Measurements from ENCODE around the gene THRB.

Gene THRB

GRCh38 chr3:24155276-24155675 lies 339.4 kb downstream of the THRB start:
- Histone ChIP-seq H3K4me3 (ENCODE audit: low read depth in 1 of 2, low read length in 2 of 2) (no peak overlapping the region), H3K9ac (ENCODE audit: low read length) (no peak overlapping the region), H3K27ac (ENCODE audit: low read depth, low read length) (no peak overlapping the region), H3K36me3 (ENCODE audit: insufficient read depth, low read length) (no peaks in the 10 kb centered on the region), H3K9me3 (ENCODE audit: low read length) (no peaks in the 10 kb centered on the region), H3K27me3 (ENCODE audit: control insufficient read depth in 1 of 2, insufficient read depth in 2 of 2, low read length in 2 of 2) (no peaks in the 10 kb centered on the region), H3K4me1 (ENCODE audit: insufficient read depth, low read length) (no peaks in the 10 kb centered on the region)

DNA sequence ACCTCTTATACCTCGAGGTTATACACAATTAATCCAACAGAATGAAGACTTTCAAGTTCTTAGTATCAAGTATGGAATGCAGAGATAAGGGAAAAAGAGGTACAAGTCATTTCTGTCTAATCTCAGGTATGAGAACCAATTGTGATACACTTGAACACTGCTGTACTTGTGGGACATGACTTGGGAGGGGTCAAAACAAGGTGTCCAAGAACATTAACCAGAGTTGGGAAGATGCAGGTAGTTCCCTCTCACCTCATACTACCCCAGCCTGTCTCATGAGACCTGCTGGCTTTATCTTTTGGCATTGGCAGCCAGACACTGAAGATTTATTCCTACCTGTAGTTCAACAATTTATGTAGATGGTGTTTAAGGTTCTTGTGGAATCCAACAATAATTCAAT lies 339.9 kb downstream of the THRB start:
- Histone ChIP-seq H3K9me3 (ENCODE audit: low read length) (no peaks in the 10 kb centered on the region), H3K9ac (ENCODE audit: low read length) (no peak overlapping the region), H3K4me3 (ENCODE audit: low read depth in 1 of 2, low read length in 2 of 2) (no peak overlapping the region), H3K27ac (ENCODE audit: low read depth, low read length) (no peak overlapping the region), H3K36me3 (ENCODE audit: insufficient read depth, low read length) (no peaks in the 10 kb centered on the region), H3K4me1 (ENCODE audit: insufficient read depth, low read length) (no peaks in the 10 kb centered on the region), H3K27me3 (ENCODE audit: control insufficient read depth in 1 of 2, insufficient read depth in 2 of 2, low read length in 2 of 2) (no peaks in the 10 kb centered on the region)

GRCh38 chr3:24154013-24154695 lies 340.5 kb downstream of the THRB start:
- Histone ChIP-seq H3K4me1 (ENCODE audit: insufficient read depth, low read length) (no peaks in the 10 kb centered on the region), H3K27ac (ENCODE audit: low read depth, low read length) (no peak overlapping the region), H3K4me3 (ENCODE audit: low read depth in 1 of 2, low read length in 2 of 2) (no peak overlapping the region), H3K9me3 (ENCODE audit: low read length) (no peaks in the 10 kb centered on the region), H3K36me3 (ENCODE audit: insufficient read depth, low read length) (no peaks in the 10 kb centered on the region), H3K9ac (ENCODE audit: low read length) (no peak overlapping the region), H3K27me3 (ENCODE audit: control insufficient read depth in 1 of 2, insufficient read depth in 2 of 2, low read length in 2 of 2) (no peaks in the 10 kb centered on the region)

GRCh38 chr3:24151594-24151993 lies 343.1 kb downstream of the THRB start:
- Histone ChIP-seq H3K27ac (ENCODE audit: low read depth, low read length) (no peak overlapping the region), H3K4me1 (ENCODE audit: insufficient read depth, low read length) (peaks cover under 1% of the 10 kb centered on the region), H3K9ac (ENCODE audit: low read length) (no peak overlapping the region), H3K36me3 (ENCODE audit: insufficient read depth, low read length) (no peaks in the 10 kb centered on the region), H3K9me3 (ENCODE audit: low read length) (no peaks in the 10 kb centered on the region), H3K27me3 (ENCODE audit: control insufficient read depth in 1 of 2, insufficient read depth in 2 of 2, low read length in 2 of 2) (no peaks in the 10 kb centered on the region), H3K4me3 (ENCODE audit: low read depth in 1 of 2, low read length in 2 of 2) (no peak overlapping the region)

DNA sequence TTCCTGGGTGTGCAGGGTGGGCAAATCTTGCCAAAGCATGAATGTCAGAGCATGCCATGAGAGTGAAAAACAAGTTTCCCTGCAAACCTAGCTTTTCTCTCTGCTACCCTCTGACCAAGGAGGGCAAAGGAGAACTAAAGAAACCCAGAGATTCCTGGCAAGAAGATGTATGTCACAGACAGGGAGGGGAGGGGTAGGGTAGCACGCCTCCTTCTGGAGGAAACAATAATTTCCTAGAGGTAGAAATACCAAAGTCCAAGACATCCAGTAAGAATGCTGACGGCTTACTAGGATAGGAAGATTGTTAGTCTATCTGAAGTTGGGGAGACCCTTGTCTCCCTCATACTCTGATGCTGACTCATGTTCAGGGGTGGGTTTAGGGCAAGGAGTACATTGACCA lies 345.6 kb downstream of the THRB start:
- Histone ChIP-seq H3K9me3 (ENCODE audit: low read length) (no peaks in the 10 kb centered on the region), H3K9ac (ENCODE audit: low read length) (no peak overlapping the region), H3K4me1 (ENCODE audit: insufficient read depth, low read length) (peaks cover 15% of the 10 kb centered on the region), H3K27me3 (ENCODE audit: control insufficient read depth in 1 of 2, insufficient read depth in 2 of 2, low read length in 2 of 2) (no peaks in the 10 kb centered on the region), H3K4me3 (ENCODE audit: low read depth in 1 of 2, low read length in 2 of 2) (no peak overlapping the region), H3K27ac (ENCODE audit: low read depth, low read length) (no peak overlapping the region), H3K36me3 (ENCODE audit: insufficient read depth, low read length) (no peaks in the 10 kb centered on the region)

DNA sequence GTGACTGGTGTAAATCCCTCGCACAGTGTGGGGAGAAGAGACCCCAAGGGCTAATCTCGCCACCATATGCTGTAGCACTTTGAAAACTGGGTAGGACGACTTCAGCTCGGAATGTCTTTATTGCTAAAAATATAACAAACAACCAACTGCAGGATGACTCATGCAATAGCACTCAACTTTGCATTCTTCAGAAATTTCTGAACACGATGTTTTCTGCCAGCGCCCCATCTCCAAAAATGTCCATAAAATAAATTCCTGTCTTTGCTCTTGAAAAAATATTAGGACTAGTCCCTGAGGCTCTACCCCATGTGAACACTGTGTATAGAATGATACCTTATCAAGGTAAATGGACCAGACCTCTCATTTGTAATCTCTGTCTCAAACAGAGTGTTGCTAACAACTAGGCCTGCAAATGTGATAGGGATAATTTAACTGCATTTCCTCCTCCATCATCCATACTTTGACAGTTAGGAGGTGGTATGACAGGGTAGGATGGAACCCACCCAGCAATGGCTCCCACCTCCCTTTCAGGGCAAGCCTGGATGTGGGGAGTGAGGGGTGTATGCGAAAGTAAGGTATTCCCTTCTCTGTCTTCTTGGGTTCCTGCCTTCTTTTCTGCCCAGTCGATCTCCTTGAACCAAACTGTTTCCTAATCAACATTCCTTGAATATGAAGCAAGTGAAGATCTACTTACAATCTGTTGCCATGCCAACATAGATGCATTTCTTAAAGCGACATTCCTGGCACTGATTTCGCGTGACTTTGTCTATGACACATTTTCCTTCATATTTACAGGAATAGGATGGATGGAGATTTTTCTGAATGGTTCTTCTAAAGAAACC lies 348.4 kb downstream of the THRB start:
- Histone ChIP-seq H3K27me3 (ENCODE audit: control insufficient read depth in 1 of 2, insufficient read depth in 2 of 2, low read length in 2 of 2) (no peaks in the 10 kb centered on the region), H3K9ac (ENCODE audit: low read length) (no peak overlapping the region), H3K27ac (ENCODE audit: low read depth, low read length) (peak overlapping the region; percentile 32), H3K36me3 (ENCODE audit: insufficient read depth, low read length) (peaks cover 17% of the 10 kb centered on the region), H3K4me1 (ENCODE audit: insufficient read depth, low read length) (peaks cover 25% of the 10 kb centered on the region), H3K9me3 (ENCODE audit: low read length) (no peaks in the 10 kb centered on the region), H3K4me3 (ENCODE audit: low read depth in 1 of 2, low read length in 2 of 2) (no peak overlapping the region)

GRCh38 chr3:24145481-24145880 lies 349.2 kb downstream of the THRB start:
- peaks cover 23% of the 10 kb centered on the region for H3K36me3 ChIP-seq (ENCODE audit: insufficient read depth, low read length)
- no peak overlapping the region for H3K9ac ChIP-seq (ENCODE audit: low read length)
- H3K27ac ChIP-seq (ENCODE audit: low read depth, low read length) = no peak overlapping the region
- peaks cover 26% of the 10 kb centered on the region for H3K4me1 ChIP-seq (ENCODE audit: insufficient read depth, low read length)
- no peaks in the 10 kb centered on the region for H3K9me3 ChIP-seq (ENCODE audit: low read length)
- H3K4me3 ChIP-seq (ENCODE audit: low read depth in 1 of 2, low read length in 2 of 2) = no peak overlapping the region
- H3K27me3 ChIP-seq (ENCODE audit: control insufficient read depth in 1 of 2, insufficient read depth in 2 of 2, low read length in 2 of 2) = no peaks in the 10 kb centered on the region

GRCh38 chr3:24142127-24142526 lies 352.5 kb downstream of the THRB start:
- H3K27me3 ChIP-seq (ENCODE audit: control insufficient read depth in 1 of 2, insufficient read depth in 2 of 2, low read length in 2 of 2) = no peaks in the 10 kb centered on the region
- H3K4me3 ChIP-seq (ENCODE audit: low read depth in 1 of 2, low read length in 2 of 2) = no peak overlapping the region
- H3K27ac ChIP-seq (ENCODE audit: low read depth, low read length) = peak overlapping the region; percentile 10
- H3K36me3 ChIP-seq (ENCODE audit: insufficient read depth, low read length) = peaks cover 29% of the 10 kb centered on the region
- no peak overlapping the region for H3K9ac ChIP-seq (ENCODE audit: low read length)
- peaks cover 57% of the 10 kb centered on the region for H3K4me1 ChIP-seq (ENCODE audit: insufficient read depth, low read length)
- H3K9me3 ChIP-seq (ENCODE audit: low read length) = no peaks in the 10 kb centered on the region

GRCh38 chr3:24141548-24141947 lies 353.1 kb downstream of the THRB start:
- Histone ChIP-seq H3K9me3 (ENCODE audit: low read length) (no peaks in the 10 kb centered on the region), H3K27me3 (ENCODE audit: control insufficient read depth in 1 of 2, insufficient read depth in 2 of 2, low read length in 2 of 2) (no peaks in the 10 kb centered on the region), H3K4me1 (ENCODE audit: insufficient read depth, low read length) (peaks cover 62% of the 10 kb centered on the region), H3K9ac (ENCODE audit: low read length) (no peak overlapping the region), H3K36me3 (ENCODE audit: insufficient read depth, low read length) (peaks cover 29% of the 10 kb centered on the region), H3K27ac (ENCODE audit: low read depth, low read length) (peak overlapping the region; percentile 37), H3K4me3 (ENCODE audit: low read depth in 1 of 2, low read length in 2 of 2) (no peak overlapping the region)

- peaks cover 59% of the 10 kb centered on the region for H3K4me1 ChIP-seq (ENCODE audit: insufficient read depth, low read length)
- no peak overlapping the region for H3K4me3 ChIP-seq (ENCODE audit: low read depth in 1 of 2, low read length in 2 of 2)
- no peak overlapping the region for H3K9ac ChIP-seq (ENCODE audit: low read length)
- no peaks in the 10 kb centered on the region for H3K27me3 ChIP-seq (ENCODE audit: control insufficient read depth in 1 of 2, insufficient read depth in 2 of 2, low read length in 2 of 2)
- H3K36me3 ChIP-seq (ENCODE audit: insufficient read depth, low read length) = peaks cover 29% of the 10 kb centered on the region
- peak overlapping the region; percentile 67 for H3K27ac ChIP-seq (ENCODE audit: low read depth, low read length)
- no peaks in the 10 kb centered on the region for H3K9me3 ChIP-seq (ENCODE audit: low read length)
These were observed 354.9 kb downstream of the THRB start for GRCh38 chr3:24139463-24140412.

DNA sequence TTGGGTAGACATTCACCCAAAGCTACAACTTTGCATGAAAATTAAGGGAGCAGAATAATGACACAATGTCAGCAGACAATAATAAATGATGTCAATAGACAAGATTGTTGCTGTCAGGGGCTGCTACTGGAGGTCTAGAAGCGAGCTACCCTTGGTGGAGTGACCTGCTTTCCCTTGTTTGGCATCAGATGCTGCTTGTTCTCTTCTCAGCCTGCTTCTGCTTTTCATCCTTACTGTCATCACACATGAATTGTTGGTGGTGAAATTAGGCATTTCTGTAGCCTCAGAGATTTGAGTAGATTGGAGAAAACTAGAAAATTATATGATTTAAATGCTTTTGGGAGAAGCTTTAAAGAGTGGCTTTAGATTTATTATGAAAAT lies 355.8 kb downstream of the THRB start:
- H3K27me3 ChIP-seq (ENCODE audit: control insufficient read depth in 1 of 2, insufficient read depth in 2 of 2, low read length in 2 of 2) = no peaks in the 10 kb centered on the region
- H3K36me3 ChIP-seq (ENCODE audit: insufficient read depth, low read length) = peaks cover 29% of the 10 kb centered on the region
- no peaks in the 10 kb centered on the region for H3K9me3 ChIP-seq (ENCODE audit: low read length)
- H3K27ac ChIP-seq (ENCODE audit: low read depth, low read length) = peak overlapping the region; percentile 67
- H3K9ac ChIP-seq (ENCODE audit: low read length) = no peak overlapping the region
- no peak overlapping the region for H3K4me3 ChIP-seq (ENCODE audit: low read depth in 1 of 2, low read length in 2 of 2)
- H3K4me1 ChIP-seq (ENCODE audit: insufficient read depth, low read length) = peaks cover 67% of the 10 kb centered on the region

All from muscle layer of colon (tissue), 2 donors.